K562 (cell line): ENCODE measurements around the gene FAM174B. TPM values are rescaled to one million over a fixed set of nuclear protein-coding genes. Genes with fewer than 3 reads are reported as not detected.

Source experiments
- ELF4 ChIP-seq: fragments of 450-650 bp; formaldehyde crosslinking; IDR thresholded peaks from 2 replicates; pipeline ENCODE4 v1.4.0; 2022; ENCODE audit warnings: missing genetic modification characterization
- NR4A1 ChIP-seq, 2 experiments: fragments of 250-450 bp in 1 of 2; fragments of 450-650 bp in 1 of 2; sonication (Bioruptor Pico) in 1 of 2; IDR thresholded peaks; 2 replicates each; pipeline versions ENCODE4 v1.4.0 to v1.6.1; 2016 to 2020; ENCODE audit warnings: mild to moderate bottlenecking in 2 of 2, missing compliant biosample characterization in 1 of 2, missing genetic modification characterization in 1 of 2, moderate library complexity in 1 of 2
- ZC3H4 ChIP-seq: sonication (generic); formaldehyde crosslinking; IDR thresholded peaks from 2 replicates; pipeline ENCODE4 v1.9.0; 2021; ENCODE audit warnings: missing genetic modification reagents, borderline replicate concordance
- ZZZ3 ChIP-seq: fragments of 450-650 bp; IDR thresholded peaks from 2 replicates; pipeline ENCODE4 v1.6.1; 2016; ENCODE audit warnings: antibody characterized with exemption, mild to moderate bottlenecking, moderate library complexity
- polyA plus RNA-seq, 8 experiments: library from polyadenylated mRNA; depleted of rRNA in 4 of 8; stranded (reverse) in 5 of 8; unstranded in 3 of 8; fragments of >200 nt; fragmentation: Nextera tagmentation in 2 of 8; fragmentation: Illumina TruSeq in 1 of 8; extraction: Ambion mirVana in 2 of 8; extraction: Trizol in 1 of 8; gene quantifications; 2 replicates each; pipeline versions ENCODE4 v1.2.1 to v1.2.3, GENCODE V29; 2011 to 2014; ENCODE audit warnings: inconsistent platforms in 1 of 8, missing spikeins in 1 of 8
- total RNA-seq, 7 experiments: library from RNA; depleted of rRNA in 6 of 7; stranded (reverse); fragments of >200 nt in 6 of 7; fragmentation: Illumina TruSeq in 2 of 7; extraction: Trizol in 2 of 7; gene quantifications; 2 replicates each; pipeline versions ENCODE4 v1.2.1 to v1.2.3, GENCODE V29; 2011 to 2021; ENCODE audit warnings: low replicate concordance in 1 of 7
- TF ChIP-seq, protein P1 (sequence below): fragments of 450-650 bp; IDR thresholded peaks from 2 replicates; pipeline ENCODE4 v1.6.1; 2016; ENCODE audit warnings: mild to moderate bottlenecking, moderate library complexity
- TF ChIP-seq, protein P2 (sequence below): fragments of 450-650 bp; IDR thresholded peaks from 2 replicates; pipeline ENCODE4 v1.6.1; 2016; ENCODE audit warnings: mild to moderate bottlenecking
- TF ChIP-seq, protein P3 (sequence below): fragments of 200-800 bp; sonication (Bioruptor generic); IDR thresholded peaks from 2 replicates; pipeline ENCODE4 v1.6.1; 2017; ENCODE audit warnings: missing genetic modification characterization, missing compliant biosample characterization

FAM174B gene
- total and polyA plus RNA-seq, 9 of the 15 experiments (the other 6 are each of a cell fraction or from before 2014, with no cell fraction given), result 0.39 to 2.7 (median 1.9) TPM; not detected in 1

DNA sequence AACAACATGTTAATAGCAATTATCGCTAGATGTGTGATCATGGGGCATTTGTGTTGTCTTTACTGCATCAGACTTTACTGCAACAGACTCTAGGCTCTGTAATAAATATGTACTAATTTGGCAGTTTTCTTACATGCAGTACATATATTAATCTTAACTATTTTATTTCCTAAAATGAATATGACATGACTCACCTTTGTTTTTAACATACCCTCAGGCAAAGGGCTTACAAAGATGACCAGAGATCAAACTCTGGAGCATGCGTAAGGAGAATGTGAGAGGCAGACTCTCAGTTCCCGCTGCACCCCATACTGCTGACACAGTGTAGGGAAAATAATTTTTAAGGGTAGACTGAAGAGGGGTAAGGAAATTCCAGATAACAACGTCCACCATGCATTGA, 7.2 kb upstream of the FAM174B start (continued):
- TF ChIP-seq, protein P1, sequence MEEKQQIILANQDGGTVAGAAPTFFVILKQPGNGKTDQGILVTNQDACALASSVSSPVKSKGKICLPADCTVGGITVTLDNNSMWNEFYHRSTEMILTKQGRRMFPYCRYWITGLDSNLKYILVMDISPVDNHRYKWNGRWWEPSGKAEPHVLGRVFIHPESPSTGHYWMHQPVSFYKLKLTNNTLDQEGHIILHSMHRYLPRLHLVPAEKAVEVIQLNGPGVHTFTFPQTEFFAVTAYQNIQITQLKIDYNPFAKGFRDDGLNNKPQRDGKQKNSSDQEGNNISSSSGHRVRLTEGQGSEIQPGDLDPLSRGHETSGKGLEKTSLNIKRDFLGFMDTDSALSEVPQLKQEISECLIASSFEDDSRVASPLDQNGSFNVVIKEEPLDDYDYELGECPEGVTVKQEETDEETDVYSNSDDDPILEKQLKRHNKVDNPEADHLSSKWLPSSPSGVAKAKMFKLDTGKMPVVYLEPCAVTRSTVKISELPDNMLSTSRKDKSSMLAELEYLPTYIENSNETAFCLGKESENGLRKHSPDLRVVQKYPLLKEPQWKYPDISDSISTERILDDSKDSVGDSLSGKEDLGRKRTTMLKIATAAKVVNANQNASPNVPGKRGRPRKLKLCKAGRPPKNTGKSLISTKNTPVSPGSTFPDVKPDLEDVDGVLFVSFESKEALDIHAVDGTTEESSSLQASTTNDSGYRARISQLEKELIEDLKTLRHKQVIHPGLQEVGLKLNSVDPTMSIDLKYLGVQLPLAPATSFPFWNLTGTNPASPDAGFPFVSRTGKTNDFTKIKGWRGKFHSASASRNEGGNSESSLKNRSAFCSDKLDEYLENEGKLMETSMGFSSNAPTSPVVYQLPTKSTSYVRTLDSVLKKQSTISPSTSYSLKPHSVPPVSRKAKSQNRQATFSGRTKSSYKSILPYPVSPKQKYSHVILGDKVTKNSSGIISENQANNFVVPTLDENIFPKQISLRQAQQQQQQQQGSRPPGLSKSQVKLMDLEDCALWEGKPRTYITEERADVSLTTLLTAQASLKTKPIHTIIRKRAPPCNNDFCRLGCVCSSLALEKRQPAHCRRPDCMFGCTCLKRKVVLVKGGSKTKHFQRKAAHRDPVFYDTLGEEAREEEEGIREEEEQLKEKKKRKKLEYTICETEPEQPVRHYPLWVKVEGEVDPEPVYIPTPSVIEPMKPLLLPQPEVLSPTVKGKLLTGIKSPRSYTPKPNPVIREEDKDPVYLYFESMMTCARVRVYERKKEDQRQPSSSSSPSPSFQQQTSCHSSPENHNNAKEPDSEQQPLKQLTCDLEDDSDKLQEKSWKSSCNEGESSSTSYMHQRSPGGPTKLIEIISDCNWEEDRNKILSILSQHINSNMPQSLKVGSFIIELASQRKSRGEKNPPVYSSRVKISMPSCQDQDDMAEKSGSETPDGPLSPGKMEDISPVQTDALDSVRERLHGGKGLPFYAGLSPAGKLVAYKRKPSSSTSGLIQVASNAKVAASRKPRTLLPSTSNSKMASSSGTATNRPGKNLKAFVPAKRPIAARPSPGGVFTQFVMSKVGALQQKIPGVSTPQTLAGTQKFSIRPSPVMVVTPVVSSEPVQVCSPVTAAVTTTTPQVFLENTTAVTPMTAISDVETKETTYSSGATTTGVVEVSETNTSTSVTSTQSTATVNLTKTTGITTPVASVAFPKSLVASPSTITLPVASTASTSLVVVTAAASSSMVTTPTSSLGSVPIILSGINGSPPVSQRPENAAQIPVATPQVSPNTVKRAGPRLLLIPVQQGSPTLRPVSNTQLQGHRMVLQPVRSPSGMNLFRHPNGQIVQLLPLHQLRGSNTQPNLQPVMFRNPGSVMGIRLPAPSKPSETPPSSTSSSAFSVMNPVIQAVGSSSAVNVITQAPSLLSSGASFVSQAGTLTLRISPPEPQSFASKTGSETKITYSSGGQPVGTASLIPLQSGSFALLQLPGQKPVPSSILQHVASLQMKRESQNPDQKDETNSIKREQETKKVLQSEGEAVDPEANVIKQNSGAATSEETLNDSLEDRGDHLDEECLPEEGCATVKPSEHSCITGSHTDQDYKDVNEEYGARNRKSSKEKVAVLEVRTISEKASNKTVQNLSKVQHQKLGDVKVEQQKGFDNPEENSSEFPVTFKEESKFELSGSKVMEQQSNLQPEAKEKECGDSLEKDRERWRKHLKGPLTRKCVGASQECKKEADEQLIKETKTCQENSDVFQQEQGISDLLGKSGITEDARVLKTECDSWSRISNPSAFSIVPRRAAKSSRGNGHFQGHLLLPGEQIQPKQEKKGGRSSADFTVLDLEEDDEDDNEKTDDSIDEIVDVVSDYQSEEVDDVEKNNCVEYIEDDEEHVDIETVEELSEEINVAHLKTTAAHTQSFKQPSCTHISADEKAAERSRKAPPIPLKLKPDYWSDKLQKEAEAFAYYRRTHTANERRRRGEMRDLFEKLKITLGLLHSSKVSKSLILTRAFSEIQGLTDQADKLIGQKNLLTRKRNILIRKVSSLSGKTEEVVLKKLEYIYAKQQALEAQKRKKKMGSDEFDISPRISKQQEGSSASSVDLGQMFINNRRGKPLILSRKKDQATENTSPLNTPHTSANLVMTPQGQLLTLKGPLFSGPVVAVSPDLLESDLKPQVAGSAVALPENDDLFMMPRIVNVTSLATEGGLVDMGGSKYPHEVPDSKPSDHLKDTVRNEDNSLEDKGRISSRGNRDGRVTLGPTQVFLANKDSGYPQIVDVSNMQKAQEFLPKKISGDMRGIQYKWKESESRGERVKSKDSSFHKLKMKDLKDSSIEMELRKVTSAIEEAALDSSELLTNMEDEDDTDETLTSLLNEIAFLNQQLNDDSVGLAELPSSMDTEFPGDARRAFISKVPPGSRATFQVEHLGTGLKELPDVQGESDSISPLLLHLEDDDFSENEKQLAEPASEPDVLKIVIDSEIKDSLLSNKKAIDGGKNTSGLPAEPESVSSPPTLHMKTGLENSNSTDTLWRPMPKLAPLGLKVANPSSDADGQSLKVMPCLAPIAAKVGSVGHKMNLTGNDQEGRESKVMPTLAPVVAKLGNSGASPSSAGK, result no peak
- TF ChIP-seq ELF4 (CRISPR knock-in tag) (no peak), ZC3H4 (CRISPR knock-in tag) (no peak), ZZZ3 (no peak), NR4A1 (CRISPR knock-in tag; IDR thresholded peaks at IDR 0.05) (no peak), NR4A1 (tag; IDR thresholded peaks at IDR 0.05) (no peak)
- TF ChIP-seq, protein P2, sequence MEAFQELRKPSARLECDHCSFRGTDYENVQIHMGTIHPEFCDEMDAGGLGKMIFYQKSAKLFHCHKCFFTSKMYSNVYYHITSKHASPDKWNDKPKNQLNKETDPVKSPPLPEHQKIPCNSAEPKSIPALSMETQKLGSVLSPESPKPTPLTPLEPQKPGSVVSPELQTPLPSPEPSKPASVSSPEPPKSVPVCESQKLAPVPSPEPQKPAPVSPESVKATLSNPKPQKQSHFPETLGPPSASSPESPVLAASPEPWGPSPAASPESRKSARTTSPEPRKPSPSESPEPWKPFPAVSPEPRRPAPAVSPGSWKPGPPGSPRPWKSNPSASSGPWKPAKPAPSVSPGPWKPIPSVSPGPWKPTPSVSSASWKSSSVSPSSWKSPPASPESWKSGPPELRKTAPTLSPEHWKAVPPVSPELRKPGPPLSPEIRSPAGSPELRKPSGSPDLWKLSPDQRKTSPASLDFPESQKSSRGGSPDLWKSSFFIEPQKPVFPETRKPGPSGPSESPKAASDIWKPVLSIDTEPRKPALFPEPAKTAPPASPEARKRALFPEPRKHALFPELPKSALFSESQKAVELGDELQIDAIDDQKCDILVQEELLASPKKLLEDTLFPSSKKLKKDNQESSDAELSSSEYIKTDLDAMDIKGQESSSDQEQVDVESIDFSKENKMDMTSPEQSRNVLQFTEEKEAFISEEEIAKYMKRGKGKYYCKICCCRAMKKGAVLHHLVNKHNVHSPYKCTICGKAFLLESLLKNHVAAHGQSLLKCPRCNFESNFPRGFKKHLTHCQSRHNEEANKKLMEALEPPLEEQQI, result no peak
- TF ChIP-seq, protein P3, sequence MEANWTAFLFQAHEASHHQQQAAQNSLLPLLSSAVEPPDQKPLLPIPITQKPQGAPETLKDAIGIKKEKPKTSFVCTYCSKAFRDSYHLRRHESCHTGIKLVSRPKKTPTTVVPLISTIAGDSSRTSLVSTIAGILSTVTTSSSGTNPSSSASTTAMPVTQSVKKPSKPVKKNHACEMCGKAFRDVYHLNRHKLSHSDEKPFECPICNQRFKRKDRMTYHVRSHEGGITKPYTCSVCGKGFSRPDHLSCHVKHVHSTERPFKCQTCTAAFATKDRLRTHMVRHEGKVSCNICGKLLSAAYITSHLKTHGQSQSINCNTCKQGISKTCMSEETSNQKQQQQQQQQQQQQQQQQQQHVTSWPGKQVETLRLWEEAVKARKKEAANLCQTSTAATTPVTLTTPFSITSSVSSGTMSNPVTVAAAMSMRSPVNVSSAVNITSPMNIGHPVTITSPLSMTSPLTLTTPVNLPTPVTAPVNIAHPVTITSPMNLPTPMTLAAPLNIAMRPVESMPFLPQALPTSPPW (CRISPR knock-in tag), result no peak
